Measurements from ENCODE around the gene SUSD1. TPM values are rescaled to one million over a fixed set of nuclear protein-coding genes. Genes with fewer than 3 reads are reported as not detected.
A peak's percentile ranks its signal among the peaks of the same experiment; 100 is the strongest.

SUSD1 gene
- total RNA-seq, 3 donors from 2014 or later: 18.8 to 43.8 (median 19.5) TPM

- Histone ChIP-seq H3K4me3 (no peak overlapping the region), H3K4me1 (ENCODE audit: low read depth) (peaks cover 9% of the 10 kb centered on the region), H3K36me3 (ENCODE audit: low read depth) (no peaks in the 10 kb centered on the region), H3K9me3 (no peaks in the 10 kb centered on the region)
- DNase-seq (no peak), ATAC-seq (peak; percentile 61)
- intact Hi-C loops (cut with DNase I, micrococcal nuclease): no loop called here
- no peak for TF ChIP-seq CTCF (IDR thresholded peaks at IDR 0.05)
Measured at GRCh38 chr9:112127281-112127680, 47.8 kb downstream of the SUSD1 start.

- H3K4me3 ChIP-seq: no peak overlapping the region
- H3K4me1 ChIP-seq (ENCODE audit: low read depth): peaks cover 9% of the 10 kb centered on the region
- DNase-seq: no peak
- no peaks in the 10 kb centered on the region for H3K9me3 ChIP-seq
- H3K36me3 ChIP-seq (ENCODE audit: low read depth): no peaks in the 10 kb centered on the region
- intact Hi-C loops (cut with DNase I, micrococcal nuclease): no loop called here
- no peak for TF ChIP-seq CTCF (IDR thresholded peaks at IDR 0.05)
- peak; percentile 41 for ATAC-seq
Measured at GRCh38 chr9:112125951-112126388, 49.1 kb downstream of the SUSD1 start.

- no peak overlapping the region for H3K4me3 ChIP-seq
- ATAC-seq (no peak), DNase-seq (no peak)
- intact Hi-C loops (cut with DNase I, micrococcal nuclease): no loop called here
- no peaks in the 10 kb centered on the region for H3K36me3 ChIP-seq (ENCODE audit: low read depth)
- no peak for TF ChIP-seq CTCF (IDR thresholded peaks at IDR 0.05)
- H3K4me1 ChIP-seq (ENCODE audit: low read depth): peaks cover 15% of the 10 kb centered on the region
- H3K9me3 ChIP-seq: no peaks in the 10 kb centered on the region
Measured at GRCh38 chr9:112124156-112124555, 50.9 kb downstream of the SUSD1 start.

GRCh38 chr9:112121633-112122032, 53.5 kb downstream of the SUSD1 start:
- no peak for TF ChIP-seq CTCF (IDR thresholded peaks at IDR 0.05)
- no peak for DNase-seq
- Histone ChIP-seq H3K4me1 (ENCODE audit: low read depth) (peaks cover 6% of the 10 kb centered on the region), H3K36me3 (ENCODE audit: low read depth) (no peaks in the 10 kb centered on the region), H3K4me3 (no peak overlapping the region), H3K9me3 (no peaks in the 10 kb centered on the region)
- no peak for ATAC-seq
- intact Hi-C loops (cut with DNase I, micrococcal nuclease): no loop called here

GRCh38 chr9:112120439-112120925, 54.6 kb downstream of the SUSD1 start:
- Histone ChIP-seq H3K36me3 (ENCODE audit: low read depth) (no peaks in the 10 kb centered on the region), H3K4me3 (no peak overlapping the region), H3K9me3 (no peaks in the 10 kb centered on the region), H3K4me1 (ENCODE audit: low read depth) (peaks cover 6% of the 10 kb centered on the region)
- no peak for TF ChIP-seq CTCF (IDR thresholded peaks at IDR 0.05)
- ATAC-seq: no peak
- DNase-seq: no peak
- intact Hi-C loops (cut with DNase I, micrococcal nuclease): no loop called here

- no peak for DNase-seq
- TF ChIP-seq CTCF (IDR thresholded peaks at IDR 0.05): no peak
- no peaks in the 10 kb centered on the region for H3K9me3 ChIP-seq
Measured at GRCh38 chr9:112120030-112120341, 55.1 kb downstream of the SUSD1 start.

More at GRCh38 chr9:112120030-112120341, 55.1 kb downstream of the SUSD1 start:
- intact Hi-C loops (cut with DNase I, micrococcal nuclease): no loop called here
- H3K36me3 ChIP-seq (ENCODE audit: low read depth): no peaks in the 10 kb centered on the region
- H3K4me3 ChIP-seq: no peak overlapping the region
- peaks cover 6% of the 10 kb centered on the region for H3K4me1 ChIP-seq (ENCODE audit: low read depth)
- ATAC-seq: no peak

All from mucosa of descending colon (tissue), 3 donors.